IMR-90 (cell line): ENCODE measurements around the gene ISG20. TPM values are rescaled to one million over a fixed set of nuclear protein-coding genes. Genes with fewer than 3 reads are reported as not detected.

Experiments used
- ATAC-seq: fragments of 200-7000 bp; cut with Tn5 transposase; 2 replicates; pipeline ENCODE4 v1.9.1; 2020; ENCODE audit warnings: low read depth, mild to moderate bottlenecking, moderate library complexity
- BruUV-seq: library from RNA; stranded (reverse); fragments of 400-500 nt; replicated peaks from 2 replicates; lab custom pipeline; 2021; lab: Mats Ljungman, UMichigan
- CTCF ChIA-PET: fragments of 300-600 bp; formaldehyde crosslinking; extraction: SDS; loops from one replicate; lab custom pipeline; 2021; ENCODE audit warnings: antibody characterized with exemption; lab: Yijun Ruan, JAX
- POLR2A ChIA-PET: fragments of 300-600 bp; sonication (Branson Sonifier 250); formaldehyde crosslinking; loops from one replicate; lab custom pipeline; 2022; ENCODE audit warnings: antibody characterized with exemption; ENCODE audit not compliant: unreplicated experiment; lab: Charles Lee
- DNase-seq: peaks from one replicate; pipeline ENCODE4 v3.0.0; 2013
- H2AFZ ChIP-seq: replicated peaks from 2 replicates; pipeline ENCODE3; 2013; ENCODE audit warnings: low read length, mild to moderate bottlenecking; ENCODE audit not compliant: poor library complexity
- H2AK5ac ChIP-seq: 2 replicates; pipeline ENCODE4 v1.6.1; 2013; ENCODE audit warnings: low read depth, low read length, inconsistent platforms
- H2AK9ac ChIP-seq: replicated peaks from 2 replicates; pipeline ENCODE3; 2013; ENCODE audit warnings: mild to moderate bottlenecking, low read depth, low read length, moderate library complexity; ENCODE audit not compliant: poor library complexity
- H2BK120ac ChIP-seq: 2 replicates; pipeline ENCODE4 v1.6.1; 2013; ENCODE audit warnings: low read depth, low read length, inconsistent platforms
- H2BK15ac ChIP-seq: 3 replicates; pipeline ENCODE4 v1.6.1; 2013; ENCODE audit warnings: low read depth, low read length, inconsistent platforms
- H2BK20ac ChIP-seq: 2 replicates; pipeline ENCODE4 v1.6.1; 2013; ENCODE audit warnings: low read depth, mild to moderate bottlenecking, inconsistent platforms, low read length, moderate library complexity
- H2BK5ac ChIP-seq: 2 replicates; pipeline ENCODE4 v1.6.1; 2013; ENCODE audit warnings: mild to moderate bottlenecking, low read depth, low read length, inconsistent platforms; ENCODE audit not compliant: poor library complexity, severe bottlenecking
- H3K14ac ChIP-seq: replicated peaks from 2 replicates; pipeline ENCODE4 v1.6.1; 2013; ENCODE audit warnings: low read depth, low read length, inconsistent platforms
- H3K18ac ChIP-seq: 2 replicates; pipeline ENCODE4 v1.6.1; 2013; ENCODE audit warnings: low read depth, low read length, control low read depth
- H3K23ac ChIP-seq: 2 replicates; pipeline ENCODE4 v1.6.1; 2013; ENCODE audit warnings: low read depth, low read length, inconsistent platforms
- H3K27ac ChIP-seq: 2 replicates; pipeline ENCODE4 v1.5.1; 2013; ENCODE audit warnings: mild to moderate bottlenecking, control low read depth, low read length; ENCODE audit not compliant: insufficient read depth
- H3K27me3 ChIP-seq: 2 replicates; pipeline ENCODE4 v1.6.1; 2013; ENCODE audit warnings: low read length; ENCODE audit not compliant: control insufficient read depth, insufficient read depth
- H3K36me3 ChIP-seq: 2 replicates; pipeline ENCODE4 v1.6.1; 2013; ENCODE audit warnings: low read length, mixed read lengths; ENCODE audit not compliant: control insufficient read depth, insufficient read depth
- H3K4ac ChIP-seq: 2 replicates; pipeline ENCODE4 v1.6.1; 2013; ENCODE audit warnings: low read depth, low read length, inconsistent platforms
- H3K4me1 ChIP-seq: 2 replicates; pipeline ENCODE4 v1.6.1; 2013; ENCODE audit warnings: low read length, mixed read lengths; ENCODE audit not compliant: control insufficient read depth, insufficient read depth
- H3K4me2 ChIP-seq: 2 replicates; pipeline ENCODE4 v1.6.1; 2013; ENCODE audit warnings: low read depth, mild to moderate bottlenecking, control low read depth, low read length, moderate library complexity
- H3K4me3 ChIP-seq: 2 replicates; pipeline ENCODE4 v1.5.1; 2013; ENCODE audit warnings: low read depth, mild to moderate bottlenecking, control low read depth, low read length, moderate library complexity; ENCODE audit not compliant: insufficient read depth
- H3K56ac ChIP-seq: 2 replicates; pipeline ENCODE4 v1.6.1; 2013; ENCODE audit warnings: low read length, inconsistent platforms; ENCODE audit not compliant: insufficient read depth; ENCODE audit errors: extremely low read depth
- H3K79me1 ChIP-seq, 2 experiments: 2 replicates each; pipeline ENCODE4 v1.6.1; 2013; ENCODE audit warnings: low read length in 2 of 2, inconsistent platforms in 1 of 2, low read depth in 1 of 2
- H3K9ac ChIP-seq: 2 replicates; pipeline ENCODE4 v1.6.1; 2013; ENCODE audit warnings: low read depth, low read length, control low read depth
- H3K9me1 ChIP-seq: 2 replicates; pipeline ENCODE4 v1.6.1; 2013; ENCODE audit warnings: low read length, inconsistent platforms; ENCODE audit not compliant: insufficient read depth
- H3K9me3 ChIP-seq: 2 replicates; pipeline ENCODE4 v1.6.1; 2013; ENCODE audit warnings: low read length; ENCODE audit not compliant: control insufficient read depth, insufficient read depth
- H4K20me1 ChIP-seq: 2 replicates; pipeline ENCODE4 v1.6.1; 2013; ENCODE audit warnings: low read length, inconsistent platforms; ENCODE audit not compliant: insufficient read depth
- H4K5ac ChIP-seq: 2 replicates; pipeline ENCODE4 v1.6.1; 2013; ENCODE audit warnings: mild to moderate bottlenecking, low read depth, low read length, control low read depth
- H4K8ac ChIP-seq, 2 experiments: 2 replicates each; pipeline ENCODE4 v1.6.1; 2013; ENCODE audit warnings: low read depth in 2 of 2, low read length in 2 of 2, control low read depth in 1 of 2, inconsistent platforms in 1 of 2
- H4K91ac ChIP-seq: 2 replicates; pipeline ENCODE4 v1.6.1; 2013; ENCODE audit warnings: low read depth, low read length, inconsistent platforms; ENCODE audit not compliant: insufficient read depth
- BHLHE40 ChIP-seq: fragments of 150-350 bp; IDR thresholded peaks from 2 replicates; pipeline ENCODE4 v1.6.1; 2016; ENCODE audit warnings: mild to moderate bottlenecking, low read depth, low read length
- CEBPB ChIP-seq: IDR thresholded peaks from 2 replicates; pipeline ENCODE4 v1.6.1; 2012; ENCODE audit warnings: low read depth, low read length, improper control_type of control experiment
- CHD1 ChIP-seq: IDR thresholded peaks from 2 replicates; pipeline ENCODE4 v1.6.1; 2012; ENCODE audit warnings: low read depth, low read length, improper control_type of control experiment
- ELK1 ChIP-seq: fragments of 150-350 bp; IDR thresholded peaks from 2 replicates; pipeline ENCODE4 v1.6.1; 2016; ENCODE audit warnings: low read depth, mild to moderate bottlenecking, low read length, moderate library complexity, borderline replicate concordance
- MAFK ChIP-seq: IDR thresholded peaks from 2 replicates; pipeline ENCODE4 v1.6.1; 2012; ENCODE audit warnings: low read depth, low read length, improper control_type of control experiment
- MAZ ChIP-seq: IDR thresholded peaks from 2 replicates; pipeline ENCODE4 v1.6.1; 2012; ENCODE audit warnings: low read depth, mild to moderate bottlenecking, low read length, improper control_type of control experiment, moderate library complexity, borderline replicate concordance
- MXI1 ChIP-seq: IDR thresholded peaks from 2 replicates; pipeline ENCODE4 v1.6.1; 2012; ENCODE audit warnings: low read depth, mild to moderate bottlenecking, low read length, moderate library complexity, borderline replicate concordance
- NFE2L2 ChIP-seq: fragments of 150-350 bp; IDR thresholded peaks from 2 replicates; pipeline ENCODE4 v1.6.1; 2016; ENCODE audit warnings: low read depth, mild to moderate bottlenecking, low read length
- RFX5 ChIP-seq: IDR thresholded peaks from 2 replicates; pipeline ENCODE4 v1.8.0; 2012; ENCODE audit warnings: low read depth, mild to moderate bottlenecking, low read length, moderate library complexity
- SMC3 ChIP-seq: fragments of 150-350 bp; IDR thresholded peaks from 2 replicates; pipeline ENCODE4 v1.6.1; 2016; ENCODE audit warnings: low read depth, mild to moderate bottlenecking, antibody characterized with exemption, low read length, moderate library complexity
- WGBS, 2 experiments: methylation state at CpG; one replicate each; pipeline versions ENCODE4 v1.1.5 to v1.1.7; 2013; ENCODE audit warnings: missing lambda C conversion rate in 2 of 2; ENCODE audit not compliant: insufficient read length in 1 of 2; ENCODE audit errors: extremely low coverage in 2 of 2; 5-methylcytosine and 5-hydroxymethylcytosine counted together
- dilution Hi-C: fragments of 300-500 bp; cut with HindIII; formaldehyde crosslinking; loops from one replicate; pipeline ENCODE4 v1.14.3; 2018; ENCODE audit warnings: low sequenced_read_pairs; ENCODE audit not compliant: unreplicated experiment
- in situ Hi-C: fragments of 300-500 bp; cut with MboI; formaldehyde crosslinking; loops from 3 replicates; pipeline ENCODE4 v1.14.3; 2019; ENCODE audit warnings: low sequenced_read_pairs, inconsistent platforms, mixed read lengths
- intact Hi-C: fragments of 100-400 bp; cut with micrococcal nuclease; formaldehyde crosslinking; loops from 2 replicates; pipeline ENCODE4 v1.10.0; 2022
- polyA plus RNA-seq, 3 experiments: library from polyadenylated mRNA; depleted of rRNA; stranded (reverse); fragments of >200 nt; gene quantifications; 2 replicates each; pipeline ENCODE4 v1.2.3, GENCODE V29; 2012; ENCODE audit warnings: low replicate concordance in 1 of 3
- total RNA-seq: library from RNA; depleted of rRNA; stranded (reverse); fragments of >200 nt; gene quantifications from 2 replicates; pipeline ENCODE4 v1.2.3, GENCODE V29; 2012
- TF ChIP-seq, protein P1 (sequence below): conservative IDR thresholded peaks from 2 replicates; pipeline ENCODE4 v1.5.1; 2012; ENCODE audit warnings: mild to moderate bottlenecking, low read depth, low read length, improper control_type of control experiment

The ISG20 gene
- total and polyA plus RNA-seq, 2 of the 4 experiments (the other 2 are of a cell fraction), result 0.72 to 1.2 TPM

DNA sequence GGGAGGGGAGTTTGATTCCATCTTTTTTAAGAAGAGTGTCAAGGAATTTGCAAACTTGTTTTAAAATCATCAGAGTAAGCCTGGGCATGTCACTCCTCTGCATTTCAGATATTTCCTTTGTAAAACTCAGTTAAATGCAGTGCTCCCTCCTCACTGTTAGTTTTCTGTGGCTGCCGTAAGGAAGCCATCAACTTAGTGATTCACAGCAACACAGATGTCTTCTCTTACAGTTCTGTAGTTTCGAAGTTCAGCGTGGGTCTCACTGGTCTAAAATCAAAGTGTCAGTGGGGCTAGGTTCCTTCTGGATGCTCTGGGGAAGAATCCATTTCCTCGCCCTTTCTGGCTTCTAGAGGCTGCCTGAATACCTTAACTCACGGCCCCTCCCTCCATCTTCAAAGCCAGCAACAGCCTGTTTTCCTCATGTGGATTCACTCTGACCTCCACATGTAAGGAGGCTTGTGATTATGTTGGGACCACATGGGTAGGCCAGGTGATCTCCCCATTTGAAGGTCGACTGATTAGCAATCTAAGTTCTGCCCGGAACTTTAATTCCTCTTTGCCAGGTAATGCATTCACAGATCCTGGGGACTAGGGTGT is 12.4 kb downstream of the ISG20 start (continued):
- TF ChIP-seq ELK1 (no peak), BHLHE40 (no peak)

DNA sequence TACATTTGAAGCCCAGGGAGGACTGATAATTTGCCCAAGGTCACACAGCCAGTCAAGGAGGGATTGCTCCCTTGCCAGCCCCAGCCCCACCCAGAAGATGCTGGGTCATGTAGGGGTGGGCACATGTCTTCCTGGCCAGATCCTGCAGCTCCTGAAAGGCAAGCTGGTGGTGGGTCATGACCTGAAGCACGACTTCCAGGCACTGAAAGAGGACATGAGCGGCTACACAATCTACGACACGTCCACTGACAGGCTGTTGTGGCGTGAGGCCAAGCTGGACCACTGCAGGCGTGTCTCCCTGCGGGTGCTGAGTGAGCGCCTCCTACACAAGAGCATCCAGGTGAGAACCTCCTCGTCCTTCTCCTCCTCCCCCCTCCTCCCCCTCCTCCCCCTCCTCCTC is 13.2 kb downstream of the ISG20 start:
- ATAC-seq (no peak), DNase-seq (no peak)
- H3K4me3 ChIP-seq, result no peak overlapping the region
- no peak overlapping the region for H4K5ac ChIP-seq
- no peak overlapping the region for H2BK120ac ChIP-seq
- no peak overlapping the region for H3K56ac ChIP-seq
- no TSS peak for BruUV-seq
- H3K9ac ChIP-seq, result no peak overlapping the region
- H3K4ac ChIP-seq, result no peak overlapping the region
- no peak overlapping the region for H3K4me2 ChIP-seq
- H2BK15ac ChIP-seq, result no peak overlapping the region
- peaks cover 15% of the 10 kb centered on the region for H3K9me1 ChIP-seq
- no peaks in the 10 kb centered on the region for H3K36me3 ChIP-seq
- H2BK5ac ChIP-seq, result no peak overlapping the region
- H4K91ac ChIP-seq, result no peak overlapping the region
- H3K9me3 ChIP-seq, result no peaks in the 10 kb centered on the region
- no peak overlapping the region for H3K14ac ChIP-seq
- no peak overlapping the region for H2AK5ac ChIP-seq
- no peaks in the 10 kb centered on the region for H3K27me3 ChIP-seq
- H3K79me1 ChIP-seq, result no peaks in the 10 kb centered on the region
- no peak overlapping the region for H3K23ac ChIP-seq
- no peak overlapping the region for H2AFZ ChIP-seq
- in situ Hi-C loops, result loop anchor here (25.0 kb wide), 2 partner anchors 185 to 510 kb away; no protein-coding TSS in a partner anchor
- dilution Hi-C loops, result no loop called here
- no peak overlapping the region for H2BK20ac ChIP-seq
- H4K8ac ChIP-seq, result no peak overlapping the region
- CTCF ChIA-PET, result interaction anchor here (0.7 kb wide), 1 partner anchor 182 kb away, joined by 3 read pairs; no protein-coding TSS in a partner anchor
- H3K18ac ChIP-seq, result no peak overlapping the region
- 100% methylated on average over 3 of the region's 9 CpGs; no CpG with 5 or more reads in 1 of the 2 experiments for WGBS, 2 experiments
- H4K20me1 ChIP-seq, result no peaks in the 10 kb centered on the region
- POLR2A ChIA-PET, result no interaction called here
- intact Hi-C loops, result no loop called here
- H3K27ac ChIP-seq, result no peak overlapping the region
- H2AK9ac ChIP-seq, result no peak overlapping the region
- peaks cover 15% of the 10 kb centered on the region for H3K4me1 ChIP-seq
- no peak for TF ChIP-seq MAFK
- TF ChIP-seq, protein P1, sequence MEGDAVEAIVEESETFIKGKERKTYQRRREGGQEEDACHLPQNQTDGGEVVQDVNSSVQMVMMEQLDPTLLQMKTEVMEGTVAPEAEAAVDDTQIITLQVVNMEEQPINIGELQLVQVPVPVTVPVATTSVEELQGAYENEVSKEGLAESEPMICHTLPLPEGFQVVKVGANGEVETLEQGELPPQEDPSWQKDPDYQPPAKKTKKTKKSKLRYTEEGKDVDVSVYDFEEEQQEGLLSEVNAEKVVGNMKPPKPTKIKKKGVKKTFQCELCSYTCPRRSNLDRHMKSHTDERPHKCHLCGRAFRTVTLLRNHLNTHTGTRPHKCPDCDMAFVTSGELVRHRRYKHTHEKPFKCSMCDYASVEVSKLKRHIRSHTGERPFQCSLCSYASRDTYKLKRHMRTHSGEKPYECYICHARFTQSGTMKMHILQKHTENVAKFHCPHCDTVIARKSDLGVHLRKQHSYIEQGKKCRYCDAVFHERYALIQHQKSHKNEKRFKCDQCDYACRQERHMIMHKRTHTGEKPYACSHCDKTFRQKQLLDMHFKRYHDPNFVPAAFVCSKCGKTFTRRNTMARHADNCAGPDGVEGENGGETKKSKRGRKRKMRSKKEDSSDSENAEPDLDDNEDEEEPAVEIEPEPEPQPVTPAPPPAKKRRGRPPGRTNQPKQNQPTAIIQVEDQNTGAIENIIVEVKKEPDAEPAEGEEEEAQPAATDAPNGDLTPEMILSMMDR, result no peak
- no peak for TF ChIP-seq RFX5
- no peak for TF ChIP-seq MAZ
- no peak for TF ChIP-seq NFE2L2
- TF ChIP-seq MXI1, result no peak
- no peak for TF ChIP-seq BHLHE40
- no peak for TF ChIP-seq SMC3
- TF ChIP-seq ELK1, result no peak
- no peak for TF ChIP-seq CEBPB
- TF ChIP-seq CHD1, result no peak
